GM12801 (cell line): ENCODE data around the gene UMODL1.

Experiments used
- TF ChIP-seq, protein P1 (sequence below): IDR thresholded peaks from one replicate; pipeline ENCODE4 v1.5.1; 2011; ENCODE audit warnings: control low read depth; ENCODE audit not compliant: insufficient read length; ENCODE audit errors: extremely low read depth

UMODL1 gene

DNA sequence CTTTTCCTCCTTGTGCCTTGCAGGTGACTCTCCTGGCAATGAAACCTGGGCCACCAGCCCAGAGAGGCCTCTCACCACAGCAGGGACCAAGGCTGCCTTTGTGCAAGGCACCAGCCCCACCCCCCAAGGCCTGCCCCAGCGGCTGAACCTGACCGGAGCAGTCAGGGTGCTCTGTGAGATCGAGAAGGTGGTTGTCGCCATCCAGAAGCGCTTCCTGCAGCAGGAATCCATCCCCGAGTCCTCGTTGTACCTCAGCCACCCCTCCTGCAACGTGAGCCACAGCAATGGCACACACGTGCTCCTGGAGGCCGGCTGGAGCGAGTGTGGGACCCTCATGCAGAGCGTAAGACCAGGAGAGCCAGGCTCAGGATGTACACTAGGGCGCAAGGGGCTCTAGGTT is 51.7 kb downstream of the UMODL1 start:
- TF ChIP-seq, protein P1, sequence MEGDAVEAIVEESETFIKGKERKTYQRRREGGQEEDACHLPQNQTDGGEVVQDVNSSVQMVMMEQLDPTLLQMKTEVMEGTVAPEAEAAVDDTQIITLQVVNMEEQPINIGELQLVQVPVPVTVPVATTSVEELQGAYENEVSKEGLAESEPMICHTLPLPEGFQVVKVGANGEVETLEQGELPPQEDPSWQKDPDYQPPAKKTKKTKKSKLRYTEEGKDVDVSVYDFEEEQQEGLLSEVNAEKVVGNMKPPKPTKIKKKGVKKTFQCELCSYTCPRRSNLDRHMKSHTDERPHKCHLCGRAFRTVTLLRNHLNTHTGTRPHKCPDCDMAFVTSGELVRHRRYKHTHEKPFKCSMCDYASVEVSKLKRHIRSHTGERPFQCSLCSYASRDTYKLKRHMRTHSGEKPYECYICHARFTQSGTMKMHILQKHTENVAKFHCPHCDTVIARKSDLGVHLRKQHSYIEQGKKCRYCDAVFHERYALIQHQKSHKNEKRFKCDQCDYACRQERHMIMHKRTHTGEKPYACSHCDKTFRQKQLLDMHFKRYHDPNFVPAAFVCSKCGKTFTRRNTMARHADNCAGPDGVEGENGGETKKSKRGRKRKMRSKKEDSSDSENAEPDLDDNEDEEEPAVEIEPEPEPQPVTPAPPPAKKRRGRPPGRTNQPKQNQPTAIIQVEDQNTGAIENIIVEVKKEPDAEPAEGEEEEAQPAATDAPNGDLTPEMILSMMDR = no peak

GRCh38 chr21:42123219-42123908 is 52.2 kb downstream of the UMODL1 start:
- TF ChIP-seq, protein P1 = no peak

DNA sequence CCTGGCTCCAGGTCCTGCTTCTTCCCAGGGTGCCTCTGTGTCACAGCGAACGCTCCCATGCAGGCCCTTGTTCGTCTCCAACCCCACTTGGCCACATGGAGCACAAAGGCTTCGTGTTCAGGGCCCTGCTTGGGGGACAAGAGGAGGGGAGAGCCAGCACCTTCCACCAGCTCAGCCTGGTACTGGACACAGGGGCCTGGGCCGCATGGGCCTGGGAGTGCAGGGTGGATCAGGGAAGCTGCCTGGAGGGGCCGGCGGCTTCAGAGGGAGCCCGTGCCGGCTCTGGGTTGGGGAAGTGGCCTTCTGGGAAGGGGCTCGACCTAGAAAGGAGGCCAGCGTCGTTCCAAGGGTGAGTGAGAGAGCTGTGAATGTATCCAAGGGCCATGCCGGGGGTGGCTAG is 53.0 kb downstream of the UMODL1 start:
- TF ChIP-seq, protein P1 = no peak

DNA sequence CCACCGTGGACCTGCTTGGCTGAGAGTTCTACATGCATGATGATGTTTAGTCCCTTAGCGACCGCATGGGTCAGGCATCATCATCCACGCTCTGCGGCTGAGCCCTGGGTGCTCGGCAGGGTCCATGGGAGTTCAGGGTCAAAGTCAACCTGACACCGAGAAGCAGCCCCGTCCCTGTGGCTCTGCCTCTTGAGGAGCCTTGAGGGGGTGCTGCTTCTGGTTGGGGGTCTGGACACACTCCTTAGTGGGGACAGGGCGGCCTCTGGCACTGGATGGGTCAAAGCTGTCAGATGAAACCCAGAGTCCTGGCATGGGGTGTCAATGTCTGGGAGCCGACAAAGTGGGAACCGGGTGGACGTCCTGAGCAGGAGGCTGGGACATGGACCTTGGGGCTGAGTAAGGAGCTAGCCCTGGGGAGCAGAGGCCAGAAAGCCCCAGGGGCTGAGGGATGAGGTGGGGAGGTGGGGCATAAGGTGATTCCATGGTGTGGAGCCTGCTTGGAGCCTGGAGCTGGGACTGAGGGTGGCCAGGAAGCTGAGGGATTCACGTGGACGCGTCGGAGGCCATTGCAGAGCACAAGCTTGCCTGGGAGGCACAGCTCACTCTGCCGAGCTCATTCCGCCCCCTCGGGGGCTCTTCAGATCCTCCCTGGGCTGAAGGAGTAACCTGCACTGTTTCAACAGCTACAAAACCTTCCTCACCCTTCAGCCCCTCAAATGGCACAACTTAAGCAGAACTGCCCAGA is 53.9 kb downstream of the UMODL1 start:
- TF ChIP-seq, protein P1 = no peak

DNA sequence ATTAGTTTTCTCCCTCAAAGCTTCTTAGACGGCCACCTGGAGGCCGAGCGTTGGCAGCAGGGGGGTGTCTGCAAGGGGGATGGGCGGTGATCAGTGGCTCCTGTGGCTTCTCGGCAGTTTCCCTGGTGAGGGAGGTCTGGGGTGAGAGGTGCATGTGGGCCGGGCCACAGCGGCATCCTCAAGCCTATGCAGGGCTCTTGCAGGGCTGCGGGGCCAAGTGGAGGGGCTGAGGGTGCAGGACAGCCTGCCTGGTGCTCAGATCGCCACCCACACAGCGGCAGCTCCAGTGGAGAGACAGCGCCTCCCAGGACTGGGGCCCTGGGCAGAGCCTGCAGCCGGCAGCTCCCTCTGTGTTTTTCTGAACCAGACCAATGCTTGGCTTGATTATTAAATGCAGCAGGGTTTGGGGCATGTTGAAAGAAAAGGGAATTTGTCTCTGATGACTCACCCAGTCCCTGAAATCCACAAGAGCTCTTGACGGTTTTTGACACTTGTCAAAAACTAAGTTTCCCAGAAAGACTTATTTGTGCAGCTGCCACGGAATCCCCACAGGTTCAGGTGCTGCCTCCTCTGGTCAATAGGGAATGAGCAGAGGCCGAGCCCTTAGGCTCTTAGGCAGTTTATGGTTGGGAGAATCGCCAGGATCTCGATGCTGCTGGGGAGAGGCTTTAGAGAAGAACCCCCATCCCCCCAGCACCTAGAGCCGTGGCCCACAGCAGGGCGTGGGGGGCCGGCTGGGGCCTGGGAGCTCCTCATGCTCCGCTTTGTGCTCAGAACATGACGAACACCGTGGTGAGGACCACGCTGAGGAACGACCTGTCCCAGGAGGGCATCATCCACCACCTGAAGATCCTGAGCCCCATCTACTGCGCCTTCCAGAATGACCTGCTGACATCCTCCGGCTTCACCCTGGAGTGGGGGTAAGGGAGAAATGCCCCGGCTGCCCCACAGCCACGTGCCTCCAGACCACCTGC is 54.7 kb downstream of the UMODL1 start:
- TF ChIP-seq, protein P1 = no peak

- TF ChIP-seq, protein P1 = no peak
Observed at GRCh38 chr21:42127164-42128150, 56.3 kb downstream of the UMODL1 start.
